ENCODE results near the gene TNFAIP3. TPM values are rescaled to one million over a fixed set of nuclear protein-coding genes. Genes with fewer than 3 reads are reported as not detected.

Gene TNFAIP3
- total and polyA plus RNA-seq, 2 donors = 17.0 to 25.3 TPM

DNA sequence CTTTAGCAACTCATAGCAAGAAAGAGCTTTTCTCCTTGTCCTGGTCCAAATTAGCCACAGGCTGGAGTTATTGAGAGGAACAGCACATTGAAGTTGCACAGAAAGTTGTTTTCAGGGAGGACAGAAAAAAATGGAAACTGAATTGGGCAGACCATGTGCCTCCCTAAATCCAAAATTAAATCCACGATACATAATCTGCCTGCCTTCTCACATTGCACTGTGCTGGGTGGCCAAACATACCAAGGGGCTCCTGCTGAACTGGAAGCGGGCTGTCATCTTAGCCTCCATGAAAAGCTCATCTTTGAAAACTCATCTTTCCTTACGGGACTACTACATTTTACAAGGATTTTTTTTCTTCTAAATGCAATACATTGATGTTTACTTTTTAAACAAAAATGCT, 59.9 kb downstream of the TNFAIP3 start:
- DNase-seq (ENCODE audit: extremely low spot score) = no peak
- no peaks in the 10 kb centered on the region for H3K4me1 ChIP-seq (ENCODE audit: insufficient read depth)
- H3K27ac ChIP-seq (ENCODE audit: low read depth) = no peak overlapping the region
- no peak overlapping the region for H3K4me3 ChIP-seq (ENCODE audit: low read depth, low read length)
- 92% methylated on average over 3 of the region's 3 CpGs for WGBS
- H3K36me3 ChIP-seq (ENCODE audit: insufficient read depth) = no peaks in the 10 kb centered on the region

DNA sequence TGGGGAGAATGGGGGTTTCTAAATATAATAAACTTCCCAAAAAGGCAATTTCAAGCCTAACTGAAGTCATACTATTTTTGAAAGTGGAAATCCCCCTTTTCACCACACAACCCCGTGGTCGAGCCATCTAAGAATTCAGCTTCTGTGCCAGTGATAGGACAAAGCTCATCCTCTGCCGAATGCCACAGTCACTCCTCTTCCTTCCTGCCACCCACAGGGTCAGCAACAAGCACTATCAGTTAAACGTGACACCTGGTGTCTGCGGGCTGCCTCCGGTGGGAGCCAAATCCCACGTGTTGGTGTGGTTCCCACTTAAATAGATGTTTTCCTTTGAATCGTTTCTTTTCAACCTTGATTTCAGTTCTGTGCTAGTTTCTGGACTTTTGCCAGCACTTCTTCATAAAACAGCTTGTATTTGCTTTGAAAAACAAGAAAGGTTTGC, 60.7 kb downstream of the TNFAIP3 start:
- Histone ChIP-seq H3K36me3 (ENCODE audit: insufficient read depth) (no peaks in the 10 kb centered on the region), H3K4me3 (ENCODE audit: low read depth, low read length) (no peak overlapping the region)

DNA sequence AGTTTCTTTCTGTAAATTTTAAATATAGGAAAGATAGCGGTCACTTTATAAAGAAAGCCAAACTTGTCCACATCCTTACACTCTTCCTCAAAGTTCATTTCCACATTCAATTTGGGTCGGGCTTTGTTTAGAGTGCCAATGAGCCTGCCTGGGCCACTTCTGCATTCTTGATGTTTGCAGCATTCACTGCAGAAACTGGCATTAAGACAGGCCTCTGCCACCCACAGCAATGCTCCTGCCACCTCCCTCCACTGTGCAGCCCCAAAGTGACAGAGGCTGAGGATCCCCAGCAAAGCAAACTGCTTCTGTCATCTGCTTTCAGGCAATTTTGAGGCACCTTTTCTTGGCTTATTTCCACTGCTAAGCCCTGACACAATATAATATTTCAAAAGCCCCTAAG, 61.2 kb downstream of the TNFAIP3 start:
- H3K4me1 ChIP-seq (ENCODE audit: insufficient read depth) = no peaks in the 10 kb centered on the region
- no peaks in the 10 kb centered on the region for H3K36me3 ChIP-seq (ENCODE audit: insufficient read depth)
- no peak for DNase-seq (ENCODE audit: extremely low spot score)
- H3K27ac ChIP-seq (ENCODE audit: low read depth) = no peak overlapping the region
- H3K4me3 ChIP-seq (ENCODE audit: low read depth, low read length) = no peak overlapping the region
- 58% methylated on average over 2 of the region's 2 CpGs for WGBS

More for the DNA sequence above, 60.7 kb downstream of the TNFAIP3 start:
- no peak for DNase-seq (ENCODE audit: extremely low spot score)
- Histone ChIP-seq H3K27ac (ENCODE audit: low read depth) (no peak overlapping the region), H3K4me1 (ENCODE audit: insufficient read depth) (no peaks in the 10 kb centered on the region)
- 27% methylated on average over 8 of the region's 8 CpGs for WGBS

DNA sequence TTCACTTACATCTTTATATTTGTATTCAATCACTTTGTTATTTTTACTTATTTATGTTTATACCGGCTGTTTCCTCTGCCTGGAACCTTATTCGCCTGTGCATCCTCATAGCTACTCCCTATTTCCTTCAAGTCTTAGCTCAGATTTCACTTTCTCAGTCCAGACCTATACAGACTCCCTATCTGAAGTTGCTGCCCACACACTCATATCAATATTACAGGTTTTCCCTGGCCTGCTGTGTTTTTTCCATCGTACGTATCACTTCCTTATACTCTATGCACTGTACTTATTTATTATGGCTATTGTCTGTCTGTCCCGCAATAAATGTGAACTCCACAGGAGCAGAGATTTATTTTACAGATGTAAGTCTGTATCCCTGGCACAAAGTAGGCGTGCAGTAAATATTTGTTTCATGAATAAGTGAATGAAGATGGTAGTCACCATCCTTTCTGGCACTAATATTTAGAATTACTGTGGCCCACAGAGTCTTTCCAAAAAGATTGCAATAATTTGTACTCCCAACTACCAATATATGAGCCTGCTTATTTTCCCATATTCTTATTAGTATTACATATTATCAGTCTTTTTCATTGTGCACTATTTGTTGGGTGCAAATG, 64.9 kb downstream of the TNFAIP3 start:
- Histone ChIP-seq H3K27ac (ENCODE audit: low read depth) (no peak overlapping the region), H3K4me1 (ENCODE audit: insufficient read depth) (no peaks in the 10 kb centered on the region), H3K4me3 (ENCODE audit: low read depth, low read length) (no peak overlapping the region), H3K36me3 (ENCODE audit: insufficient read depth) (no peaks in the 10 kb centered on the region)
- WGBS = 74% methylated on average over 6 of the region's 6 CpGs
- no peak for DNase-seq (ENCODE audit: extremely low spot score)

Other genes starting within 250 kb of the TNFAIP3 start
- 27.6 TPM for gene PERP, start 240.2 kb downstream of the TNFAIP3 start, total RNA-seq
- gene PERP, start 240.2 kb downstream of the TNFAIP3 start, polyA plus RNA-seq = 28.8 TPM